GM18519 (cell line): ENCODE results near the gene MPND.

Experiments
- ATAC-seq: cut with Tn5 transposase; IDR thresholded peaks from one replicate; pipeline ENCODE4 v1.9.1; 2021; ENCODE audit warnings: mild to moderate bottlenecking, moderate library complexity; ENCODE audit not compliant: unreplicated experiment, low FRiP score

Gene MPND, protein sequence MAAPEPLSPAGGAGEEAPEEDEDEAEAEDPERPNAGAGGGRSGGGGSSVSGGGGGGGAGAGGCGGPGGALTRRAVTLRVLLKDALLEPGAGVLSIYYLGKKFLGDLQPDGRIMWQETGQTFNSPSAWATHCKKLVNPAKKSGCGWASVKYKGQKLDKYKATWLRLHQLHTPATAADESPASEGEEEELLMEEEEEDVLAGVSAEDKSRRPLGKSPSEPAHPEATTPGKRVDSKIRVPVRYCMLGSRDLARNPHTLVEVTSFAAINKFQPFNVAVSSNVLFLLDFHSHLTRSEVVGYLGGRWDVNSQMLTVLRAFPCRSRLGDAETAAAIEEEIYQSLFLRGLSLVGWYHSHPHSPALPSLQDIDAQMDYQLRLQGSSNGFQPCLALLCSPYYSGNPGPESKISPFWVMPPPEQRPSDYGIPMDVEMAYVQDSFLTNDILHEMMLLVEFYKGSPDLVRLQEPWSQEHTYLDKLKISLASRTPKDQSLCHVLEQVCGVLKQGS

DNA sequence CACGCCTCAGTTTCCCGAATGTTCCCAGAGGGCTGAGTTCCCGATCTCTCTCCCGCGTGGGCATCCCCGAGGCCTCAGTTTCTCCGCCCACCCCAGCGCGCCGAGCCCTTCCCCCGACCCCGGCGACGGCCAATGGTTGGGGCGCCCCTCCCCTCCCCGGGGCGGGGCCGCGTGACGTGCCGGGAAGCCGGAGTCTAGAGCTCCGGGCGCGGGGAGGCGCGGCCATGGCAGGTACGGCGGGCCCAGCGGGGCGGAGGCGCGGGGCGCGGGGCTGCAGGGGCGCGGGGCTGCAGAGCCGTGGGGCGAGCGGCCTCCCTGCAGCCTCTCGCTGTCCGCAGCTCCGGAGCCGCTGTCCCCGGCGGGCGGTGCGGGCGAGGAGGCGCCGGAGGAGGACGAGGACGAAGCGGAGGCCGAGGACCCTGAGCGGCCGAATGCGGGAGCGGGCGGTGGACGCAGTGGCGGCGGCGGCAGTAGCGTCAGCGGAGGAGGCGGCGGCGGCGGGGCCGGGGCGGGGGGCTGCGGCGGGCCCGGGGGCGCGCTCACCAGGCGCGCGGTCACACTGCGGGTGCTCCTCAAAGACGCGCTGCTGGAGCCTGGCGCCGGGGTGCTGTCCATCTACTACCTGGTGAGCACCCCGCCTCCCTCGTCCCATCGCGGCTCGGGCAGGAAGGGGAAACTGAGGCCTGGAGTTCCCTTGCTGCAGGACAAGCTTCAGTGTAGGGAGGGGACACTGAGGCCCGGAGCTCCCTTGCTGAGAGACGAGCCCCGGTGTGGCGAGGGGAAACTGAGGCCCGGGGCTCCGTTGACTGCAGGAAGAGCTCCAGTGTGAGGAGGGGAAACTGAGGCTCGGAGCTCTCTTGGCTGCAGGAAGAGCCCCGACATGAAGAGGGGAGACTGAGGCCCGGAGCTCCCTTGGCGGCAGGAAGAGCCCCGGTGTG, at the start of gene MPND:
TSS of gene MPND (plus strand) at position 193 of the 938 bp plus-strand sequence. CDS start at position 225, 32 bp downstream.
- ATAC-seq, result peak; percentile 33

- ATAC-seq, result no peak
Measured at GRCh38 chr19:4294389-4294788, 49.0 kb upstream of the MPND start.

GRCh38 chr19:4295972-4296771, 47.2 kb upstream of the MPND start:
- no peak for ATAC-seq

GRCh38 chr19:4297901-4298809, 45.2 kb upstream of the MPND start:
- no peak for ATAC-seq

DNA sequence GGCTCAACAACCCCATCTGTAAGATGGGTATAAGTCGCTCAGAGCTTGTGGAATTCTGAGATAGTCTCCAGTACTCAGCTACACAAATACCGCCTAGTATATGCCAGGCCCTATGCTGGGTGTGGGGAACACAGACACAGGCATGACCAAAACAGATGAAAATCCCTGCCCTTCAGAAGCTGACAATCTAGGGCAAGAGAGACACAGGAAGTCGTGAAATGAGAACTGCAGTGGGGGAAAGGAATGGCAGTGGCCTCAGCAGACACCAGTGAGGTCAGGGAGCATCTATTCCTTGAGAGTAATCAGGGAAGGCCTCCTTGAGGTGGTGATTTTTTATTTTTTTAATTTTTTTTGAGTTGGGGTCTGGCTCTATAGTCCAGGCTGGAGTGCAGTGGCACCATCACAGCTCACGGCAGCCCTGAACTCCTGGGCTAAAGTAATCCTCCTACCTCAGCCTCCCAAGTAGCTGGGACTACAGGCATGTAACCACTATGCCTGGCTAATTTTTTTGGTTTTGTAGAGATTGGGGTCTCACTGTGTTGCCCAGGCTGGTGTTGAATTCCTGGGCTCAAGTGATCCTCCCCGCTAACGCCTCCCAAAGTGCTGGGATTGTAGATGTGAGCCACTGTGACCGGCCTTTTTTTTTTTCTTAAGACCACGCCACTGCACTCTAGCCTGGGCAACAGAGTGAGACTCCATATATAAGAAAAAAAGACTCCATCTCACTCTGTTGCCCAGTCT, 44.4 kb upstream of the MPND start:
- no peak for ATAC-seq

DNA sequence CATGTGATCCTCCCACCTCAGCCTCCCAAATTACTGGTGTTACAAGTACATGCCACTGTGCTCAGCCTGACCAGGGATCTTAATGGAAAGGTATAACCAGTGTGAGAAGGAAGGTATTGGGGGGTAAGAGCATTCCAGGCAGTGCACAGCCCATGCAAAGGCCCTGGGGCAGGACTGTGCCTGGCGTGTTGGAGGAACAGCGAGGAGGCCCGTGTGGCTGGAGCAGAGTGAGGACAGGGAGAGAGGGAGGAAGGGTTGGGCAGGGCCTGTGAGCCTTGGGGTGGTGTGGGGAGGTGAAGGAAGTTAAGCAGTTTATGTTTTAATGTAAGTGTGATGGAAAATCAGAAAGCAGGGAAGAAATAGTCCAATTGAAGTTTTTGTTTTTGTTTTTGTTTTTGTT, 42.8 kb upstream of the MPND start:
- no peak for ATAC-seq

DNA sequence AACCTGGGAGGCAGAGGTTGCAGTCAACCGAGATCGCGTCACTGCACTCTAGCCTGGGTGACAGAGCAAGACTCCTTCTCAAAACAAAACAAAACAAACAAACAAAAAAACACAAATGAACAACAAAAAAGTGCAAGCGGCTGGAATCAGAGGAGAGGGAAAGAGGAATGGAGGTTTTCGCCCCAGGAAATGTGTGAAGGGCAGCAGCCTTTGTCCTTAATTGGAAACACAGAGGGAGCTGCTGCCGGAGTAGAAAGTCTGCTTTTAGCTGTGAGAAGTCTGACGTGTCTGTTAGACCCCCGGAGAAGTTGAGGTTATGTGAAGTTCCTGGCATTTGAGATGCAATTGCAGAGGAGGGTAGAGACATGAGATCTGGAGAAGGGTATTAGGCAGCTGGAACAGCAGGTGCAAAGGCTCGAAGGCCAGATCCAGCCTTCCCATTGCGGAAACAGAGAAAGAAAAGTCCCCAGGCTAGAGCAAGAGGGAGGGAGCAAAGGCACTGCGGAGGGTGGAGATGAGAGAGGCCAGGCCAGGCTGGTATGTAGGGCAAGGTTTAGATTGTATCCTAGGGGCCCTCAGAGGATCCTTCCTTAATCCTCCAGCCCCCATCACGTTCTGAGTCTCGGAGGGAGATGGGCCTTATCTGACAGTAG, 41.6 kb upstream of the MPND start:
- ATAC-seq, result no peak

DNA sequence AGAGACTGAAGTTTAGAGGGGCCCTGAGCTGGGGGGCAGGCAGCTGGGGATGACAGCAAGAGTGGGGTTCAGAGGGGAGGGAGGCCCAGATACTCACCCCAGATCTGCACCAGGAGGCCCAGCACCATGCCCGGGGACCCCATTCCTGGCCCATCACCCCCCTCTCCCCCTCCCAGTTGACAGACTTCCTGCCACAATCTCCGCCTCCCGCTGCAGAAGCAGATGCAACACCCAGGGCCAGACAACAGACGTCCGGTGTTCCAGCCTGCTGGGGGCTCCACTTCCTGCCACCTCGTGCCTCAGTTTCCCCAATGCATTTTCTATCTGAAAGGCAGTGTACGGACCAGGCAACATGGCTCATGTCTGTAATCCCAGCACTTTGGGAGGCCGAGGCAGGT, 41.1 kb upstream of the MPND start, which contains the start of gene TMIGD2:
TSS of gene TMIGD2 (minus strand) at position 147 of the 398 bp plus-strand sequence. CDS start at position 143, 4 bp downstream.
- ATAC-seq, result no peak

GRCh38 chr19:4303819-4304537, 39.4 kb upstream of the MPND start:
- no peak for ATAC-seq

DNA sequence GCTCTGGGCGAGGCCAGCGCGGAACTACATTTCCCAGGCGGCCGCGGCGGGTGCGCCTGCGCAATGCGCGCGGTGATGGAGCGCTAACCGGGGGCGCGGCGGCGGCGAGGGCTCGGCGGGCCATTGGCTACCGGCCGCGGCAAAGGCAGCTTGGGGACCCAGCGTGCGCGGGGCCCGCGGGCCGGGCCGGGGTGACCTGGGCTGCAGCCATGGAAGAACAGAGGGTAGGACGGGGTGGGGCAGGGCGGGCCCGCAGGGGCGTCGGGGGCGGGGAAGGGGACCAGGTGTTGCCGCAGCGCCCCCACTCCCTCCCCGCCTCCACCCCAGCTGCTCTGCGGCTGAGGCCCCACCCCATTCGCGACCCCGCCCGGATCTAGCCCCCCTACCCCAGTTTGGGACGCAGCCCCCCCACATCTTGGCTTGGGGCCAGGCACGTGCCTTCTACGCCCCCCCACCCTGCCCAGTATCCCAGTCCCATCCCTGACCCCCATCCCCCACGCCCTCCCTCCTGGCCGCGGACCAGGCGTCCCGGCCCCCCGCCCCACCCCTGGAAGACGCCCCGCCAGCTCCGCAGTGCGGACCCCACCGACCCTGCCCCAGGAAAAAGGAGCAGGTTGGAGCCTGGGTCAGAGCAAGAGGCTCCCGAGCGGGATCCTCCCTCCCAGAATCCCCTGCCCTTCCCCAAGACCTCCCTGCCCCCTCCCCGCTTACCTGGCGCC, 38.7 kb upstream of the MPND start, which contains the start of gene FSD1:
TSS of gene FSD1 (plus strand) at position 61 of the 719 bp plus-strand sequence. CDS start at position 210, 149 bp downstream.
- no peak for ATAC-seq

- ATAC-seq, result no peak
Measured at GRCh38 chr19:4305257-4305612, 38.1 kb upstream of the MPND start.

GRCh38 chr19:4305659-4306058, 37.7 kb upstream of the MPND start:
- no peak for ATAC-seq

DNA sequence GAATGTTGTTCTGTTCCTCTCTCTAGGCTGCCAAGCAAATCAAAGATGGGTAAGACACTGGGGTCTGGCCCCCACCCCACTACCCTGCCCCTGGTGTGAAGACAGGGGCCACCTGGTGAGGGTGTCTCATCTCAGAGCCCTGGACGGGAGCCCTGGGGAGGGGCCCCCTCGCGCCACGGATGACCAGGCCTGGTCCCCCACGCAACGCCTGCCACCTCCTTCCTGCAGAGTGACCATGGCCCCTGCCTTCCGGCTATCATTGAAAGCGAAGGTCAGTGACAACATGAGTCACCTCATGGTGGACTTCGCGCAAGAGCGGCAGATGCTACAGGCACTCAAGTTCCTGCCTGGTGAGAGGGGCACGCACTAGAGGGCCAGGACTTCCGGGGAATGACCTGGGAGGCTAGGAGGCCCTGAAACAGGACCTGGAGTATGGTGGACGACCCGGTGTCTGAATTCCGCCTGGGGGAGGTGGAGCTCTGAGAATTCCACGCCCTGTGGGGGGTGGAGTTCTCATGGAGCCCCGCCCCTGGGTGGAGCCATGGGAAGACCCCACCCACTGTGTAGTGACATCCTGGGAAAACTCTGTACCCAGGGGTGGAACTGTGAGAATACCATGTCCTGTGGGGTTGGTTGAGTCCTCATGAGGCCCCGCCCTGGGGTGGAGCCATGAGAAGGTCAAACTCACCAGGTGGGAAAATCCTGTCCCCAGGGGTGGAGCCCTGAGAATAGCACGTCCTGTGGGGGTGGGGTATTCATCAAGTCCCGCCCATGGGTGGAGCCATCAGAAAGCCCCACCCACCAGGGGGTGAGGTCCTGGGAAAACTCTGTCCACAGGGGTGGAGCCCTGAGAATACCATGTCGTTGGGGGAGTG, 32.9 kb upstream of the MPND start:
- no peak for ATAC-seq

DNA sequence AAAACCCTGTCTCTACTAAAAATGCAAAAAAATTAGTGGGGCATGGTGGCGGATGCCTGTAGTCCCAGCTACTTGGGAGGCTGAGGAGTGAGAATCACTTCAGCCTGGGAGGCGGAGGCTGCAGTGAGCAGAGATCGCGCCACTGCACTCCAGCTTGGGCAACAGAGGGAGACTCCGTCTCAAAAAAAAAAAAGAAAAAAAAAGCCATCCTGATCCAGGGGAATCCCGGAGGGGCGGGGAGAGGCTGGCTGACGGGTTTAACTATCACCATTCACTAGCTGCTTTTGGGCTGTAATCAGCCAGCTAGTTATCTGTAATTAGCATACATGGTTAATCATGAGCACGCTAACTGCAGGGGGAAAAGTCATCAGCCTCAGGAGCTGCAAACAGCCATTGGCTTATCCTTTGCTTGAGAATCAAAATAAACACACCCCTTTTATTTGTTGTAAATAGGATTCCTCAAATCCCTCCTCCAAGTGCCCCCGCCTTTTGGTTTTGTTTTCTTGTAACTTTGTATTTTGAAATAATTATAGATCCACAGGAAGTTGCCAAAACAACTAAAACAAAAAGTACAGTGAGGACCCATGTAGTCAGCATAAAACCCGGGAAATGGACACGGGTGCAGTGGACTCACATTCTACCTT, 29.4 kb upstream of the MPND start:
- ATAC-seq, result no peak

- ATAC-seq, result no peak
Measured at GRCh38 chr19:4316956-4317355, 26.4 kb upstream of the MPND start.
